ENCODE results near the gene KRTAP12-1. TPM values are rescaled to one million over a fixed set of nuclear protein-coding genes. Genes with fewer than 3 reads are reported as not detected.

The KRTAP12-1 gene
- total and polyA plus RNA-seq, 2 of the 8 experiments (the other 6 are each of a cell fraction or from before 2014, with no cell fraction given), result 0.50 to 0.73 TPM

- Histone ChIP-seq H4K91ac (replicated peaks; ENCODE audit: insufficient read length, low read length) (no peak overlapping the region), H2AFZ (ENCODE audit: low read length) (no peak overlapping the region), H3K23ac (ENCODE audit: insufficient read length) (no peak overlapping the region), H3K27ac (ENCODE audit: low read depth, low read length) (no peak overlapping the region), H4K8ac (ENCODE audit: extremely low read depth, insufficient read depth, low read length) (no peak overlapping the region), H2BK20ac (ENCODE audit: low read length) (no peak overlapping the region), H3K79me1 (ENCODE audit: low read depth, low read length) (no peaks in the 10 kb centered on the region), H4K20me1 (replicated peaks in 1 of 2; ENCODE audit: control insufficient read depth in 1 of 2, insufficient read depth in 2 of 2, low read length in 2 of 2) (peaks cover 0 to 3% of the 10 kb centered on the region in 2 experiments), H3K4me2 (ENCODE audit: insufficient read depth in 1 of 2, low read depth in 2 of 2, low read length in 2 of 2) (no peak overlapping the region), H3K4ac (replicated peaks; ENCODE audit: insufficient read length, low read depth, low read length) (no peak overlapping the region), H2AK5ac (ENCODE audit: low read depth, low read length) (no peak overlapping the region), H3K9me3 (ENCODE audit: insufficient read depth in 2 of 2, low read depth in 1 of 2, low read length in 1 of 2) (peaks cover 3 to 8% of the 10 kb centered on the region in 2 experiments; a peak in 2 of 4 replicates), H3K79me2 (ENCODE audit: control insufficient read depth in 1 of 2, insufficient read depth in 2 of 2, low read length in 2 of 2) (no peaks in the 10 kb centered on the region), H3K9ac (replicated peaks in 1 of 4; ENCODE audit: extremely low read depth in 1 of 4, low read depth in 3 of 4, low read length in 3 of 4) (no peak overlapping the region), H2BK5ac (ENCODE audit: low read depth, low read length) (no peak overlapping the region), H4K5ac (ENCODE audit: insufficient read length, low read depth, low read length) (no peak overlapping the region), H2BK15ac (ENCODE audit: low read length) (no peak overlapping the region), H2BK120ac (replicated peaks; ENCODE audit: low read depth, low read length) (no peak overlapping the region), H3K14ac (ENCODE audit: insufficient read length) (no peak overlapping the region), H3K18ac (ENCODE audit: extremely low read depth, low read length) (no peak overlapping the region), H3K56ac (replicated peaks; ENCODE audit: insufficient read length, low read depth, low read length) (no peak overlapping the region), H2BK12ac (ENCODE audit: low read depth, low read length) (no peak overlapping the region), H3K4me1 (replicated peaks in 1 of 4; ENCODE audit: control insufficient read depth in 3 of 4, insufficient read depth in 4 of 4, low read length in 3 of 4) (no peaks in the 10 kb centered on the region; a peak in 1 of 7 replicates), H3K36me3 (ENCODE audit: control insufficient read depth in 2 of 4, insufficient read depth in 4 of 4, low read length in 3 of 4) (no peaks in the 10 kb centered on the region), H3K4me3 (ENCODE audit: extremely low read depth in 1 of 4, insufficient read depth in 2 of 4, low read depth in 3 of 4, low read length in 4 of 4) (no peak overlapping the region), H3K23me2 (ENCODE audit: low read depth, low read length) (no peaks in the 10 kb centered on the region; the same call in 1 of the 2 replicates), H3K27me3 (replicated peaks in 1 of 4; ENCODE audit: control insufficient read depth in 3 of 4, extremely low read depth in 1 of 4, insufficient read depth in 3 of 4, low read length in 3 of 4) (no peaks in the 10 kb centered on the region)
- FAIRE-seq (no peak), DNase-seq (ENCODE audit: low read depth in 1 of 2, low spot score in 2 of 2) (no peak)
- WGBS, 2 experiments (ENCODE audit: extremely low coverage in 1 of 2, insufficient coverage in 1 of 2, insufficient read length in 1 of 2, insufficient replicate concordance in 2 of 2, low coverage in 1 of 2, low lambda C conversion rate in 2 of 2, missing lambda C conversion rate in 1 of 2), result 93% methylated on average over 5 of the region's 5 CpGs; no CpG with 5 or more reads in 1 of the 2 experiments
- CTCF ChIA-PET (ENCODE audit: partially characterized antibody), result no interaction called here
- TF ChIP-seq SRF (IDR thresholded peaks at IDR 0.05; ENCODE audit: low read depth, low read length) (no peak), BACH1 (IDR thresholded peaks at IDR 0.05; ENCODE audit: low read length) (no peak)
- POLR2A ChIA-PET (ENCODE audit: partially characterized antibody), result no interaction called here
These were observed 41.2 kb downstream of the KRTAP12-1 start for GRCh38 chr21:44640761-44641160.

Measured in H1 (cell line).